Activated CD8-positive, alpha-beta T cell treated with anti-CD3 and anti-CD28 coated beads for 36 hours (primary cell): ENCODE results near the gene IFI30. TPM values are rescaled to one million over a fixed set of nuclear protein-coding genes. Genes with fewer than 3 reads are reported as not detected.

Experiments
- ATAC-seq: fragments of 200-7000 bp; cut with Tn5 transposase; one replicate; pipeline ENCODE4 v1.10.0; 2021; ENCODE audit warnings: mild to moderate bottlenecking, moderate library complexity
- CTCF ChIA-PET: fragments of 350-600 bp; sonication (Branson Sonifier 250); formaldehyde crosslinking; loops from one replicate; lab custom pipeline; 2021; ENCODE audit warnings: antibody characterized with exemption; lab: Charles Lee
- POLR2A ChIA-PET: fragments of 350-600 bp; sonication (Branson Sonifier 250); formaldehyde crosslinking; loops from one replicate; lab custom pipeline; 2021; ENCODE audit warnings: antibody characterized with exemption; lab: Charles Lee
- DNase-seq: peaks from one replicate; pipeline ENCODE4 v3.0.0-alpha.2; 2020
- H3K27ac Mint-ChIP-seq: one replicate; pipeline ENCODE4 v1.8.0; 2021; ENCODE audit warnings: mild to moderate bottlenecking, mixed read lengths
- H3K27me3 Mint-ChIP-seq: one replicate; pipeline ENCODE4 v1.8.0; 2021; ENCODE audit warnings: mixed read lengths
- H3K36me3 Mint-ChIP-seq: one replicate; pipeline ENCODE4 v1.8.0; 2021; ENCODE audit warnings: low read depth, mixed read lengths
- H3K4me1 Mint-ChIP-seq: one replicate; pipeline ENCODE4 v1.8.0; 2021; ENCODE audit warnings: low read depth, mixed read lengths
- H3K4me3 Mint-ChIP-seq: one replicate; pipeline ENCODE4 v1.8.0; 2021; ENCODE audit warnings: mild to moderate bottlenecking, moderate library complexity, mixed read lengths
- H3K9me3 Mint-ChIP-seq: one replicate; pipeline ENCODE4 v1.8.0; 2021; ENCODE audit warnings: mixed read lengths
- intact Hi-C: fragments of 100-400 bp; cut with micrococcal nuclease; formaldehyde crosslinking; loops from one replicate; pipeline ENCODE4 v1.10.0; 2022
- total RNA-seq, 2 experiments: library from RNA; stranded (reverse); gene quantifications; one replicate each; pipeline ENCODE4 v1.2.3, GENCODE V29; 2021
- TF ChIP-seq, protein P1 (sequence below): fragments of 200-600 bp; IDR thresholded peaks from one replicate; pipeline ENCODE4 v1.8.0; 2022; ENCODE audit warnings: antibody characterized with exemption, mild to moderate bottlenecking

The IFI30 gene
- total RNA-seq, 2 experiments from 2014 or later: 21.9 to 22.9 TPM

- TF ChIP-seq, protein P1, sequence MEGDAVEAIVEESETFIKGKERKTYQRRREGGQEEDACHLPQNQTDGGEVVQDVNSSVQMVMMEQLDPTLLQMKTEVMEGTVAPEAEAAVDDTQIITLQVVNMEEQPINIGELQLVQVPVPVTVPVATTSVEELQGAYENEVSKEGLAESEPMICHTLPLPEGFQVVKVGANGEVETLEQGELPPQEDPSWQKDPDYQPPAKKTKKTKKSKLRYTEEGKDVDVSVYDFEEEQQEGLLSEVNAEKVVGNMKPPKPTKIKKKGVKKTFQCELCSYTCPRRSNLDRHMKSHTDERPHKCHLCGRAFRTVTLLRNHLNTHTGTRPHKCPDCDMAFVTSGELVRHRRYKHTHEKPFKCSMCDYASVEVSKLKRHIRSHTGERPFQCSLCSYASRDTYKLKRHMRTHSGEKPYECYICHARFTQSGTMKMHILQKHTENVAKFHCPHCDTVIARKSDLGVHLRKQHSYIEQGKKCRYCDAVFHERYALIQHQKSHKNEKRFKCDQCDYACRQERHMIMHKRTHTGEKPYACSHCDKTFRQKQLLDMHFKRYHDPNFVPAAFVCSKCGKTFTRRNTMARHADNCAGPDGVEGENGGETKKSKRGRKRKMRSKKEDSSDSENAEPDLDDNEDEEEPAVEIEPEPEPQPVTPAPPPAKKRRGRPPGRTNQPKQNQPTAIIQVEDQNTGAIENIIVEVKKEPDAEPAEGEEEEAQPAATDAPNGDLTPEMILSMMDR: no peak
- Mint-ChIP-seq H3K27ac (peak overlapping the region; percentile 96), H3K36me3 (peaks cover 16% of the 10 kb centered on the region), H3K27me3 (no peaks in the 10 kb centered on the region), H3K9me3 (no peaks in the 10 kb centered on the region), H3K4me1 (peaks cover 15% of the 10 kb centered on the region), H3K4me3 (peak overlapping the region; percentile 83)
- POLR2A ChIA-PET: interaction anchor here (0.6 to 2.8 kb wide), 15 partner anchors 10 to 768 kb away, joined by 3 to 18 read pairs (median 4); partner anchors contain the start of genes COPE, IL12RB1, JUND and MAST3
- DNase-seq (no peak), ATAC-seq (no peak)
- CTCF ChIA-PET: interaction anchor here (0.9 to 2.9 kb wide), 10 partner anchors 10 to 143 kb away, joined by 3 to 20 read pairs (median 4); partner anchors contain the start of genes ARRDC2 and RAB3A
- intact Hi-C loops: loop anchor here (10.0 kb wide), 1 partner anchor 146 kb away; the partner anchor contains the start of gene ARRDC2
Measured at GRCh38 chr19:18150776-18151624, 22.6 kb upstream of the IFI30 start.

- CTCF ChIA-PET: interaction anchor here (0.7 to 2.9 kb wide), 15 partner anchors 9 to 145 kb away, joined by 3 to 20 read pairs (median 4); partner anchors contain the start of gene ARRDC2
- peak overlapping the region; percentile 96 for H3K27ac Mint-ChIP-seq
- H3K4me3 Mint-ChIP-seq: peak overlapping the region; percentile 83
- ATAC-seq (peak; percentile 76), DNase-seq (peak; percentile 100)
- H3K9me3 Mint-ChIP-seq: no peaks in the 10 kb centered on the region
- no peaks in the 10 kb centered on the region for H3K27me3 Mint-ChIP-seq
- peaks cover 20% of the 10 kb centered on the region for H3K4me1 Mint-ChIP-seq
- H3K36me3 Mint-ChIP-seq: peaks cover 12% of the 10 kb centered on the region
- POLR2A ChIA-PET: interaction anchor here (0.7 to 2.8 kb wide), 11 partner anchors 11 to 129 kb away, joined by 3 to 18 read pairs (median 6); partner anchors contain the start of genes IL12RB1 and JUND
- intact Hi-C loops: loop anchor here (10.0 kb wide), 1 partner anchor 148 kb away; the partner anchor contains the start of gene ARRDC2
- TF ChIP-seq, protein P1: peak; percentile 79
Measured at GRCh38 chr19:18152442-18152816, 21.2 kb upstream of the IFI30 start.

DNA sequence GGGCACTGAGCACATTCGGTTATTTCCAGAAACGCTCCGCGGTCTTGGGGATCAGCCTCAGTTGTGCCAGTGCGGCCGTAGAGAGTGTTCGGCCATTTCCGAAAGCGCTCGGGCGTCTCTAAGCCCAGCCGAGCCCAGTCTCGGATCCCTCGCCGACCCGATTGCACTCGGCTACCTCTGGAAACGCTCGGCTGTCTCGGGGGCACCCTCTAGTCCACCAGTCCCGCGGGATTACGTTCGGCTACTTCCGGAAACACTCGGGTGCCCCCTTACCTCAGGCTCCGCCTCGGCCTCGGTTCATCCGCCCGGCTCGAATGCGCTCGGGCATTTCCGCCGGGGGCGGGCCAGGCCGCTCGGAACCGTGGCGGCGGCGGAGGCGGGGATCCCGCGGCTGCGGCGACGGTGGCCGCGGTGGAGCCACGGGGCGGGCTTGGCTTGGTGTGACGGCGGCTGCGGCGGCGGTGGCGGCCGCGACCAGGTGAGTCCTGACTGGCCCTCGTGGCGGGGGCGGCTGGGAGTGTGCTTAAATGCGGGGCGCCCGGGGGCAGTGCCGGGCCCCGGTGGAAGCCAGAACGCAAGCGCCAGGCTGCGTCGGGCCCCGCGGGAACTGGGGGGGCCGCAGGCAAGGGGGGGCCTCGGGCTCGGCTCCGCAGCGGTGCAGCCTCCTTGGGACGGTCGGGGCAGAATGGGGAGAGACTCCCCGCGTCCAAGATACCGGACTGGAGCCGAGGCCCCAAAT lies 20.6 kb upstream of the IFI30 start, which contains the start of gene PIK3R2:
Gene PIK3R2 (plus strand): TSS at position 347 of the 739 bp plus-strand sequence. CDS start 2,717 bp downstream, outside the sequence.
- ChIA-PET POLR2A (interaction anchor here (0.7 to 2.8 kb wide), 8 partner anchors 16 to 128 kb away, joined by 3 to 18 read pairs (median 4); partner anchors contain the start of genes IL12RB1 and JUND), CTCF (interaction anchor here (0.7 to 2.9 kb wide), 12 partner anchors 8 to 126 kb away, joined by 3 to 20 read pairs (median 4); no protein-coding TSS in a partner anchor)
- peak; percentile 91 for ATAC-seq
- H3K4me3 Mint-ChIP-seq: peak within 1 kb of the TSS; percentile 83
- H3K36me3 Mint-ChIP-seq: peaks cover 10% of the 10 kb centered on the region
- TF ChIP-seq, protein P1: peak; percentile 27
- H3K9me3 Mint-ChIP-seq: no peaks in the 10 kb centered on the region
- peak within 1 kb of the TSS; percentile 96 for H3K27ac Mint-ChIP-seq
- no peaks in the 10 kb centered on the region for H3K27me3 Mint-ChIP-seq
- H3K4me1 Mint-ChIP-seq: peaks cover 20% of the 10 kb centered on the region
- intact Hi-C loops: loop anchor here (10.0 kb wide), 1 partner anchor 148 kb away; the partner anchor contains the start of gene ARRDC2
- peak; percentile 100 for DNase-seq

DNA sequence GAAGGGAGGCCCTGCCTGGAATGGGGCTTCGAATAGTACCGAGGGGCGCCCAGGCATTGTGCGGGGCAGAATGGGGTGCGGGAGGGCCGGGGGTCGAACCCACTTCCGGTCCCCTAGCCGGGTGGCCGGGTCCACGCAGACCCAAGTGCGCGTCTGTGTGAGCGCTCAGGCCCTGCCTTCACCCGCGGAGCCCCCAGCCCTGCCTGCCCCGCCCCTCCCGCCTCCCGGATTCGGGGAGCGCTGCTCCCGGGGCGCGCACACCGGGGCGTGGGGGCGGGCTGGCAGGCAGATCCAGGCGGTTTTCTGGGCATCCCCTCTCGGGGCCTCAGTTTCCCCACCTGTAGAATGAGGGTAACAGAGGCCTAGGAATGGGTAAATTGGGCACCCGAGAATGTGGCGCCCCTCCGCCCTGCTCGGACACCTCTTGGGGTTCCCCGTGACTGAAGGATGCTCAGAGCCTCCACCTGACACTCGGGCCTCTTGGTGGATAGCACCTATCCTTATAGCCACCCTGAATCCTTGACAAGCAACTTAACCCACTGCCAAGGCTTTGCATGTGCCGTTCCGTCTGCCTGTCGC lies 20.0 kb upstream of the IFI30 start:
- Mint-ChIP-seq H3K27ac (peak overlapping the region; percentile 75), H3K27me3 (no peaks in the 10 kb centered on the region), H3K4me1 (peaks cover 20% of the 10 kb centered on the region), H3K36me3 (peaks cover 8% of the 10 kb centered on the region), H3K4me3 (peak overlapping the region; percentile 83), H3K9me3 (no peaks in the 10 kb centered on the region)
- POLR2A ChIA-PET: no interaction called here
- TF ChIP-seq, protein P1: no peak
- DNase-seq (peak; percentile 37), ATAC-seq (no peak)
- intact Hi-C loops: loop anchor here (10.0 kb wide), 1 partner anchor 149 kb away; the partner anchor contains the start of gene ARRDC2
- CTCF ChIA-PET: no interaction called here
